Ovary (tissue), 9 donors: ENCODE measurements around the gene P2RX2. TPM values are rescaled to one million over a fixed set of nuclear protein-coding genes. Genes with fewer than 3 reads are reported as not detected.

Source experiments
- DNase-seq, 5 donors: peaks; one replicate each; pipeline ENCODE4 v3.0.0-alpha.2; 2019 to 2020
- H3K27ac ChIP-seq, 2 donors: fragments of 200-600 bp; one replicate each; pipeline versions ENCODE4 v1.5.1 to v1.8.0; 2019 to 2022
- H3K27me3 ChIP-seq: fragments of 200-600 bp; one replicate; pipeline ENCODE4 v1.8.0; 2022
- H3K36me3 ChIP-seq: fragments of 200-600 bp; sonication (generic); one replicate; pipeline ENCODE4 v1.5.1; 2019
- H3K4me1 ChIP-seq: one replicate; pipeline ENCODE4 v1.8.1; 2013; ENCODE audit warnings: mild to moderate bottlenecking, moderate library complexity; ENCODE audit not compliant: insufficient read depth
- H3K4me3 ChIP-seq: fragments of 200-600 bp; sonication (generic); one replicate; pipeline ENCODE4 v1.5.1; 2017
- H3K9me3 ChIP-seq, 2 donors: fragments of 200-600 bp in 1 of 2; sonication (generic) in 1 of 2; one replicate each; pipeline versions ENCODE4 v1.5.1 to v1.8.1; 2013 to 2019; ENCODE audit warnings: mild to moderate bottlenecking in 1 of 2, moderate library complexity in 1 of 2
- CTCF ChIP-seq, 3 donors: fragments of 450-650 bp in 2 of 3; fragments of 200-600 bp in 1 of 3; IDR thresholded peaks; one replicate each; pipeline versions ENCODE4 v1.5.1 to v1.8.0; 2016 to 2022; ENCODE audit warnings: antibody characterized with exemption in 3 of 3, mild to moderate bottlenecking in 1 of 3
- EP300 ChIP-seq: sonication (generic); formaldehyde crosslinking; IDR thresholded peaks from one replicate; pipeline ENCODE4 v1.6.1; 2017; ENCODE audit warnings: antibody characterized with exemption
- POLR2A ChIP-seq: fragments of 450-650 bp; IDR thresholded peaks from one replicate; pipeline ENCODE4 v1.6.1; 2017; ENCODE audit warnings: antibody characterized with exemption, mild to moderate bottlenecking, moderate library complexity
- WGBS, 3 donors: extraction: QIAGEN DNeasy Blood & Tissue Kit in 1 of 3; methylation state at CpG; one replicate each; pipeline versions ENCODE4 v1.1.5 to v1.1.7; 2013 to 2017; 5-methylcytosine and 5-hydroxymethylcytosine counted together
- intact Hi-C, 4 donors: fragments of 100-400 bp; cut with DNase I; formaldehyde crosslinking; loops; one replicate each; pipeline versions ENCODE4 v1.11.0 to v1.15.1; 2022 to 2023
- polyA plus RNA-seq, 2 donors: library from polyadenylated mRNA; stranded (reverse); fragments of 200-250 nt in 1 of 2; fragments of 350-450 nt in 1 of 2; fragmentation: Illumina TruSeq in 1 of 2; extraction: RNeasy Lipid Tissue Mini Kit (QIAGEN cat#74804) in 1 of 2; gene quantifications; one replicate each; pipeline ENCODE4 v1.2.3, GENCODE V29; 2013 to 2014
- total RNA-seq, 7 donors: library from RNA; depleted of rRNA in 2 of 7; stranded (reverse); fragments of >200 nt in 2 of 7; fragmentation: NEBNext Ultra II Directional in 3 of 7; extraction: Animal tissue kit (Norgen Biotek cat#: 25700) in 3 of 7; gene quantifications; one replicate each; pipeline versions ENCODE4 v1.1.0 to v1.2.4, GENCODE V29; 2016 to 2023
- donor health status: DM: no; HTN: no; CAD: no; lungs with moderate emphysema.
- donor health status: DM: no; HTN: no; CAD: no.
- donor health status: Bipolar disorder and iron deficiency.
- donor health status: DM: yes; HTN: yes; CAD: no.
- donor health status: DM: no; HTN: no; CAD: no.
- donor health status: DM: yes; HTN: yes; CAD: no.

The P2RX2 gene
- total and polyA plus RNA-seq, 9 donors = 0.11 to 1.1 (median 0.45) TPM; not detected in 6

- Histone ChIP-seq H3K27ac (no peak overlapping the region), H3K27me3 (no peaks in the 10 kb centered on the region), H3K4me3 (no peak overlapping the region), H3K9me3 (no peaks in the 10 kb centered on the region), H3K4me1 (no peaks in the 10 kb centered on the region), H3K36me3 (no peaks in the 10 kb centered on the region)
- intact Hi-C loops = no loop called here
- no peak for TF ChIP-seq POLR2A
- no peak for TF ChIP-seq CTCF (IDR thresholded peaks at IDR 0.05)
- no peak for TF ChIP-seq EP300
- 69 to 80% (median 77%) methylated on average over 5 of the region's 5 CpGs for WGBS, 3 donors
- DNase-seq = no peak
These were observed 43.4 kb downstream of the P2RX2 start for GRCh38 chr12:132661972-132662371.

- no peak for DNase-seq
- Histone ChIP-seq H3K4me1 (no peaks in the 10 kb centered on the region), H3K4me3 (no peak overlapping the region), H3K36me3 (no peaks in the 10 kb centered on the region), H3K27ac (no peak overlapping the region), H3K9me3 (no peaks in the 10 kb centered on the region), H3K27me3 (no peaks in the 10 kb centered on the region)
- intact Hi-C loops = no loop called here
- no peak for TF ChIP-seq CTCF (IDR thresholded peaks at IDR 0.05)
- TF ChIP-seq EP300 = no peak
- TF ChIP-seq POLR2A = no peak
- 90 to 93% (median 91%) methylated on average over 29 of the region's 29 CpGs for WGBS, 3 donors
These were observed 44.6 kb downstream of the P2RX2 start for GRCh38 chr12:132662901-132663755.

- no peaks in the 10 kb centered on the region for H3K9me3 ChIP-seq
- no peaks in the 10 kb centered on the region for H3K4me1 ChIP-seq
- 90 to 92% (median 91%) methylated on average over 21 of the region's 21 CpGs for WGBS, 3 donors
- no peak overlapping the region for H3K4me3 ChIP-seq
- H3K27ac ChIP-seq = no peak overlapping the region
- TF ChIP-seq EP300 (no peak), POLR2A (no peak), CTCF (IDR thresholded peaks at IDR 0.05) (no peak)
- DNase-seq = no peak
- no peaks in the 10 kb centered on the region for H3K36me3 ChIP-seq
- intact Hi-C loops = no loop called here
- no peaks in the 10 kb centered on the region for H3K27me3 ChIP-seq
These were observed 45.9 kb downstream of the P2RX2 start for GRCh38 chr12:132664206-132665148.

GRCh38 chr12:132665149-132665491 lies 46.5 kb downstream of the P2RX2 start:
- Histone ChIP-seq H3K9me3 (no peaks in the 10 kb centered on the region), H3K27ac (no peak overlapping the region), H3K36me3 (no peaks in the 10 kb centered on the region), H3K4me3 (no peak overlapping the region), H3K27me3 (no peaks in the 10 kb centered on the region), H3K4me1 (no peaks in the 10 kb centered on the region)
- TF ChIP-seq CTCF (IDR thresholded peaks at IDR 0.05) (no peak), EP300 (no peak), POLR2A (no peak)
- intact Hi-C loops = no loop called here
- no peak for DNase-seq
- WGBS, 3 donors = 94 to 96% (median 94%) methylated on average over 13 of the region's 13 CpGs
